ENCODE data around the gene C1QTNF5. TPM values are rescaled to one million over a fixed set of nuclear protein-coding genes. Genes with fewer than 3 reads are reported as not detected.

Gene C1QTNF5
- total RNA-seq, 1 experiment from 2014 or later = 2.3 TPM

DNA sequence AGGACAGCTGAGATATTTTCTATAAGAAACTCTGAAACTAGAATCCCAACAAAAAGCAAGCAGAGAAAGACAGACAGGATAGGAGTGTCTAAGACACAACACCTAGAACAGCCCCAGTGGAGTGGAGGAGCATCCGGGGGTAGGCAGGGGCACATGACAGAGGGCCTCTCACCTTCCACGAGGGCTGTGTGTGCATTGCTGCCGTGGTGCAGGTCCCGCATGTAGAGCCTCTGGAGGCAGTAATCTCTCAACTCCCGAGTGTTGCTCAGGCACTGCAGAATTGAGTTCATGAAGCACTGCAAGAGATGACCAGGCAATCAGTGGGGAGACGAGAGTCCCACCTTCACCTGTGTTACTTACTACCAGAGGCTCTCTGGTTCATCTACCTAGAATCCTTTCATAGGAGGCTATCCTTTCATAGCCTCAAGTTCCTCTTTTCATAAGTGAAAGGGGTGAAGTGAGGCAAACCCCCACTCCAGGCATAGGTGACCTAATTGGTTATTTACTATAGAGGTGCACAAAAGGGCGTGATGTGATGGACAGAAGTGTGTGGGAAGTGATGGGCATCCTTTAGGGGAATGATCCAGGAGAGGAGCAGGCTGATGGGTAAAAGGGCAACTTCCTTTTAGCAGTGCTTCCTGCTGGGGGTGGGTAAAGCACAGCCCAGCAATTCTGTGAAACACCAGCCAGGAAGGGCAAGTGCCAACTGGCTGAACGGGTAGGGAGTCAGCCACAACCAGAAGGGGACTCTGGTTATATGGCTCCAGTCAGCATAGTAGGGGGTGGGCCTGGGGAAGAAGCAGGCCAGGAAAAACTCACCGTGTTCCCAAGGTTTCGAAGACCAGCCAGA is 18.9 kb upstream of the C1QTNF5 start:
- no peak for DNase-seq (ENCODE audit: low read depth)

DNA sequence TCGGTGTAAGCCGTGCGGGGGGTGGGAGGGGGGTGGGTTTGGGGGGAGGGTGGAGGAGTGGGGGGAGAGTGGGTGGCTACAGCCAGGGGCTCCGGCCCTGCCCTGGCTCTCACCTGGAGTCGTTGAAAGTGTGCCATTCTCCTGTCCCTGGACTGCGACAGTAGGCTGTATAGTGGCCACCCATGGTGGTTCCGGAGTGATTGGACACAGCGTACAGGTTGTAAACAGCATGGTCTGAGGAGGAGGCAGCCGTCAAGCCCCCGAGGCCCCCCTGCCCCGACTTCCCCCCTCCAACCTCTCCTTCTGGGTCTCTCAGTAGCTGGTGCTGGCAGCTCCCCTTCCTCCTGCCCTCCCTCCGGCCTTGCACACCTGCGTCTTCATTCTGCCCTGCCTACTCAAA is 16.4 kb upstream of the C1QTNF5 start:
- no peak for DNase-seq (ENCODE audit: low read depth)

DNA sequence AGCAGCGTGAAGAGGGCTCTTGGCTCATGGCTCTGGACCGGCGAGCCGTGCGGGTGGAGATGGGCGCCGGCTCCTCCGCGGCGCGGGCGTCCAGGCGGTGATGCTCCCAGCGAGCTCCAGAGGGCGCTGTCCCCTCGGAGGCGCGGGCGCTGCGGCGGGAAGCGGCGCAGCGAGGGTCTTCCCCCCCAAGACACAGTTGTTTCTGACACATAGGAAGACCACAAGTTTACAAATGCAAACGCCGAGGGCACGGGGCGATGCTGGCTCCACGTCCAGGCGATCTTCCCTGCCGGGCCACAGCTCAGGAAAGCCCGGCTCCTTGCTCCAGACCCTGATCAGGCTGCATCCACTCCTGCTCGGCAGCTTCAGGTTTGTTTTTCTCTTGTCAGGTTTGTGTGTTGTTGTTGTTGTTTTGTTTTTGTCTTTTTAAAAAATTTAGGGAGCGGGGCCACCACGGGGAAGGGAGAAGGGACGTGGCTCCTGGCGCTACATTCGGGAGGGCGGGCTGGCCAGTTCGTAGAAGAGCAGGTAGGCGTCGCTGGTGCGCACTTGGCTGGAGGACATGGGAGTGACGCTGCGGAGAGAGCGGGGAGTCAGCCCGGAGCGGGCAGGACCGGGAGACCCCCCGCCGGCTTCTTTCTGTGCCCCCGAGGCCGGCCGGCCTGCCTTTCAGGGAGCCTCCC is 15.8 kb upstream of the C1QTNF5 start:
- no peak for DNase-seq (ENCODE audit: low read depth)

DNA sequence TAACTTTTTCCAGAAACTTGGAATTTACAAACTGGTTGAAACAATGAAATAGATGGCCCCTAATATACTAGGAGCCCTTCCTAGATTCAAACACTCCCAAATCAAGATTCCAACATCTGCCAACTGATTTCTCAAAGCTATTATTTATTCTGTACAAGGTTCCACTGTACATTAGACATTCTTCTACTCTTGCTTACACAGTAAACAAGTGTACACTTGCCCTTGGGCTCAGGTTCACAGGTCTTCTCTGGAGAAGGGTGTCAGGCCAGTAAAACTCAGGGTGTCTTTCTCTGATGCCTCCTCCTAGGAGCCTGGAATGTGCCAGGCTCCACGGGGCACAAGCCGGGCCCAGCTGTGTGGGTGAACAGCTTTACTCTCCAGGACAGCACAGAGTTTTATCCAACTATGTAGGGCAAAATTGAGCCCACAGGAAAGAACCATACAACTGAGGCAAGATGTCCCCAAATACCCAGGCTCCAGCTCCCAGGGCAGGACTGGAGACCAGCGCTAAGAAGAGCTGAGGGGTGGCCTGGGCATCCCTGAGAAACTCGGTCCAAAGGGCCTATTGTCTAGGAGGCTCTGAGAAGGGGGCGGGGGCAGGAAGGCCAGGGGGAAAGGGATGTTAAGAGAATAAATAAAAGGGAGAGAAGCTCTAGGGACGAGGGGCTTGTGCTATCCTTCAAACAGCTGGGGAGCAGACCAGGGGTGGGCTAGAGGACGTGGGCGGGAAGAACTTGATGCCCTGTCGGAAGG is 14.6 kb upstream of the C1QTNF5 start:
- no peak for DNase-seq (ENCODE audit: low read depth)

DNA sequence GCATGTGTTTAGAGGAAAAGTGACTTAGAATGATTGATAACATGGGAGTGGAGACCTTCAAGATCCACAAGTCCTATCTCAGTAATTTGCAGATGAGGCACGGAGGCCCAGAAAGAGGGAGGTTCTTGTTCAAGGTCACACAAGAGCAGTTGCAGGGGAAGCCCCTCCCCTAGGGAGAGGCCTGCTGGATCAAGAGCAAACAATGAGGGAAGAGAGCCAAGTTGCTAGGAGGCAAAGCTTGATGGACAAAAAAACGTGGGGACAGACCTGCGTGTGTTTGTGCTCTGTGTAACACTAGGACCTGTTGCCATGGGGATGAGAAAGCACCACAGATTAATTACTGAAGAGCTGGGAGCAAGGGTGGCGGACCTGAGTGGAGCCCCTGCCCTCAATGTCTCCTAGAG is 12.2 kb upstream of the C1QTNF5 start:
- DNase-seq (ENCODE audit: low read depth) = peak; percentile 41

DNA sequence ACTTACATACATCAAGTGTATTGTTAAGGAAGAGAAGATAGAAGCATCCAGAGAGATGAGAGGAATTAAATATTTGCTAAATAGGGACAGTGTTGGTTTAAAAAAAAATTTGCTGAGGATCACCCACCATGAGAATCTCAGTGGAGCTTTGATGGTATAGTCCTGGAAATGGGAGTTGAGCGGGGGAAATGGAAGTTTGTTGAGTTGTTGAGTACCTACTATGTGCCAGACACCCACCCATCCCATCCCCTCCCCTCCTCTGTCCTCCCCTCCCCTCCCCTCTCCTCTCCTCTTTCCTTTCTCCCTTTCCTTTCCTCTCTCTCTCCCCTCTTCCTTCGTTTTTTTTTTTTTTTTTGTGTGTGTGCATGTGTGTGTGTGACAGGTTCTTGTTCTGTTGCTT is 10.5 kb upstream of the C1QTNF5 start:
- no peak for DNase-seq (ENCODE audit: low read depth)

DNA sequence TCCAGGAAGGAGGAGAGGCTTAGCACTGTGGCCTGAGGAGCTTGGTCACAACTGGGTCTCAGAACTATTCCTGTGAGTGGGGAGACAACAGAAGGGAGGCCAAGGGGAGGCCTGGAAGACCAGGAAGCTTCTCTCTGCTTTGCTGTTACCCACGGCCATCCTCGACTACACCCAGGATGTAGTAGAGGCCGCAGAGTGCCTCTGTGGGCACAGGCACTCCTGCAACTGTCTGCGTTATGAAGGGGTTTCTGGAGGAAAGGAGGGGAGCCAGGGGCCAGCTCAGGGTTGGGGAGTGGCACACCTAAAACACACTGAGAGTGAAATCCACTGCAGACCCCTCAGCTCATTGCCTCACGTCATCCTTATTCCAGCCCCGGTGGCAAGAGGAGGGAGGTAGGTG is 9.6 kb upstream of the C1QTNF5 start:
- no peak for DNase-seq (ENCODE audit: low read depth)

DNA sequence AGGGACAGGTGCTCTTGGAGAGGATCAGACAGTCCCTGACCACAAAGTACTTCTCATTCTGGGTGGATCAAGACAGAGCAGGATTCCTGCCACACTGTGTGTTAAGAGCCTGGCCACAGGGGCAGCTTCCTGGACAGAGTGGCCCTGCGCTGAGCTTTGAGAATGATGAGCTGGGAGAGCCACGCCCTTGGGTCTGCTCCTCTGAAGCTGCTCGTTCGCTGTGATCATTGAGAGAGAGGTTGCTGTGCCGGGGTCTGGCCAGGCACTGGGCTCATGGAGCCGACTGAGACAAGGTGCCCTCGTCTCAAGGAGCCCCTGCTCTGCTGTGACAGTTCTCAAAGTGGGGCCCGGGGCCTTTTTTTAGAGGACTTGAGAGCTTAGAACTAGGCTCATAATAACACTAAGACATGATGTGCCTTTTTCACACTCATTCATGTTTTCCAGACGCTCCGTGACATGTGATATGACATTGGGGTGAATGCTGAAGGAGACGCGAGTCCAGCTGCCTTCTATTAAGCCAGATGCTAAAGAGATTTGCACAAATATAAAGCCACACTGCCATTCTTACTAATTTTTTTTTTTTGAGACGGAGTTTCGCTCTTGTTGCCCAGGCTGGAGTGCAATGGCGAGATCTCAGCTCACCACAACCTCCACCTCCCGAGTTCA is 7.4 kb upstream of the C1QTNF5 start:
- no peak for DNase-seq (ENCODE audit: low read depth)

DNA sequence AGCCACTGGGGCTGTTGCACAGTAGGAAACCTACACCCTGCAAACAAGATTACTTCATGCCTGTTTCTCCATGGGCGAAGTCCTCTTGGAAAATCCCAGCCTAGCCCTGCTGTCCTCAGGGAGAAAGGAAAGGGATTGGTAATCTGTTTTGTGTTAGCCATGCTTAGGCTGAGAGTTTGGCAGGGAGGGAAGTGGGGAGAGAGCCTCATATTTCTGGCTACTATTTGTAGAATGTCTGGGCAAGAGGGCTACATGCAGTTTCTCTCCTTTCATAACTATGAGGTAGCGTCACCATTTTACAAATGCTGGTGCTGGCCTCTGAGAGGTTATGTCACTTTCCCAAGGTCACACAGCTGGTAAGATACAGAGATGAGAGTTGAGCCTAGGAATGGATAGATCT is 6.6 kb upstream of the C1QTNF5 start:
- DNase-seq (ENCODE audit: low read depth) = peak; percentile 35

DNA sequence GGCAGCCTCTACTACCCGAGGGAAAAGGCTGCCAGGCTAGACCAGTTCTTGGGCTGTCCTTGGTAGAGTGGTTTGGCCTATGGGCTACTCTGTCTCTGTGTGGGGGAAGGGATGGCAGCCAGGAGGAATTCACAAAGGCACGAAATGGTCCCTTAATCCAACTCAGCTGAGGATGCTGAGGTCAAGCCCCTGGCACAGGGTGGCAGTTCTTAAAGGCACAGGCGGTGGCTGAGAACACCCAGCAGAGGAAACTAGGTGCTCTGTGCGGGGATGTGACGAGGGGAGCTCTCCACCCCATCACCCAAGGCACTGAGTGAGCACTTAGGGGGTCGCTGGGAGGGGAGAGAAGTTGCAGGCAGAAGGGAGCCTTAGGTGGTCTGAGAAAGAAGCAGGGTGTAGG is 5.9 kb upstream of the C1QTNF5 start, which contains the start of gene MFRP:
Gene MFRP, minus strand, starts transcription at position 101 of the 400 bp plus-strand sequence. CDS start 192 bp downstream, outside the sequence.
- DNase-seq (ENCODE audit: low read depth) = no peak

DNA sequence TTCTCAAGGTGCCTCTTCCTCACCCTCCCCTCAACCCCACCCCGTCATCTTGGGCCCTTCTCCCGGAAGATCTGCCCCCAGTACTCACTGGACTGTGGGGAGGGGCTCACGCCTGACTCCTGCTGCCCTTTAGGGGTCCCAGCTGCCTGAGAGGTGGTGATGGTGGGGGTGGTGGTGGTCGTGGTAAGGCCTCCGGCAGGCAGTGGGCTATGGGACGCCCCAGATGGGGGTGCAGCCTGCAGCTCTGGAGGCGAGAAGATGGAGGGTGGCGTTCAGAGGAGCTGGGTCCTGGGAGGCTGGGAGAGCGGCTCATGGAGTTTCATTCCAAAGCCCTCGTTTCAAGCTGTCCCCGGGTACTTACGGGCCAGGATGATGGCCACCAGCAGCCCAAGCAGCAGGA is 5.0 kb upstream of the C1QTNF5 start:
- no peak for DNase-seq (ENCODE audit: low read depth)

DNA sequence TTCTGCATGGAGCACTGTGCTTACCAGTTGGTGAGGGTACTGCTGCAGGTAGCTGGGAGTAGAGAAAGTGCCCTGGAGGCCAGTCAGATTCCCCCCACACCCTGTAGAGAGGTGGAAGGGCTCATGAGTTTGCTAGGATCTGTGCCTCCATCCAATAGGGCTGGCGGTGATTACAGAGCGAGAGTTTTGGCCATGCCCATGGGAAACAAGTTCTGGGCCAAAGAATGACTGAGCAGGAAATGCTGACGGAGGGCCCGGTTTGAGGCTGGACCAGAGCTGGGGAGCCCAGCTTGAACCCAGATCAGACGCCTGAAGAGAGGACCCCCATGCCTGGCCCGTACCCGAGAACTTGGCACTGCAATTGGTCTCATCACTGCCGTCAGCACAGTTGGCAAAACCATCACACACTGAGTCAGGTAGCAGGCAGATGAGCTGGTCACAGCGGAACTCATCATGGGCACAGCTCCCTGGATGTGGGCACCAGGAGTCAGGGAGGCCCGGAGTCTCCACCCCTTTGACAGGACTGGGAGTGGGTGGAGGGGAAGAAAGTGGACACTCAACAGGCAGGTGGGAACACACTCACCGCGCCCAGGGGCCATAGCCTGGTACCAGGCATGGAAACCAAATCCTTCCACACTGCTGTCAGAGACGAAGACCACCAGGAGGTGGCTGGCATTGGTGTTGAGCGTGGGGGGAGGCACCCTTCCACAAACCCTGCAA is 3.8 kb upstream of the C1QTNF5 start:
- DNase-seq (ENCODE audit: low read depth) = no peak

DNA sequence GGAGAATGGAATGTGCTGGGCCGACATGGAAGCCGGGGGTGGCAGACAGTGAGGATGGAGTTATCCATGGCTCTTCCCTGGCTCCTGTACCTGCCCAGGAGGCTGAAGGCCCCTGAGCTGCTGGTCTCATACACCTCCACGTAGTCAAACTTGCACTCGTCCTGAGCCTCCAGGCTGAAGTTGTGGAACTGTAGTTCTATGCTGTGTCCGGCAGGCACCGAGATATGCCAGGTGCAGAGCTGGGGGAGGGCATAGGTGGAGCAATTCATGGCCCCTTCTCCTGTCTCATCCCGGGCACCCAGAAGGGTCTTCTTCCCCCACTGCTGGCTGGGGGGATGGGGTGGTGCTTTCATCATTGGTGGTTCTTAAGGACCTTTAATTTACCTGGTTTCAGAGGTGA is 3.0 kb upstream of the C1QTNF5 start:
- DNase-seq (ENCODE audit: low read depth) = no peak

DNA sequence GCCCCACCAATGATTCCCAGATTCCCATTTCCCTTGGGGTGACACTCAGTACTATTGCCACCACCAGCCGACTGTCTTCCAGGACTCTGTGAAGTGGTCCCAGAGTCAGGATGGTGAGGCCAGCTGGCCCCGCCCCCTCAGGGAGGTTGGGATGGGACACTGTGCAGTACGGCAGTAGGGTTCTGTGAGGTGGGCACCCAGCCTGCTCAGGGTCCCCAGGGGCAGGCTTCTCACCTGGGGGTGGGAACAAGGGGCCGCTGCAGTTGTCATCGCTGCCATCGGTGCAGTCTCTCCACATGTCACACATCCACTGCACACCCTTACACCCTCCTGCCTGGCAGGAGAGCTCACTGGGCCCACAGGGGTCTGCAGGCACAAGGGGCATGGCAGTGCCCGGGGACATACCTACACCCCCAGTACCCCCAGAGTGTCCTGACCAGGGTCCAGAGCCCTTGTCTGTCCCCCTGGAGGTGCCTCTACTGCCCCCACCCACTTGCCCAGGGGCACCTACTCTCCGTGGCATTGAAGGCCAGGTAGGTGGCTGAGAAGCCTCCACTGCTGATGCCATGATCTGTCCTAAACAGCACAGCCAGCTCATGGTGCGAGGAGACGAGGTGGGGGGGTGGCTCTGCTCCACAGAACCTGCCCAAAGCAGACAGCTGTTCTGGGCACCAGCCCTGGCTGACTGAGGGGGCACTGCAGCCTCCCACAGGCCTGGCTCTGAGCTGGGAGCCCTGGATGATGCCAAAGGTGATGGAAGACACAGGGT is 1.9 kb upstream of the C1QTNF5 start:
- DNase-seq (ENCODE audit: low read depth) = no peak

DNA sequence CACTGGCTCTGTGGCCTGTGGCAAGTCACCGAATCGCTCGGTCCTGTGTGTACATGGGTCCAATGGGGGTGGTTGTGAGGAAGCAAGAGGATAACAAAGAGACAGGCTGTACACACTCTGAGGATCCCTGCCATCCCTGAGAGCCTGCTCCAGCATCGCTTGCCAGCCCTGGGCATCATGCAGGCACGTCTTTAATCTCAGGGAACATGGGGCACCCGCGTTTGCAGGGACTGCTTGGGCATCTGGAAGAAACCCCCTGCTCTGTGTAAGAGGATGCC is 1.3 kb upstream of the C1QTNF5 start:
- DNase-seq (ENCODE audit: low read depth) = no peak

DNA sequence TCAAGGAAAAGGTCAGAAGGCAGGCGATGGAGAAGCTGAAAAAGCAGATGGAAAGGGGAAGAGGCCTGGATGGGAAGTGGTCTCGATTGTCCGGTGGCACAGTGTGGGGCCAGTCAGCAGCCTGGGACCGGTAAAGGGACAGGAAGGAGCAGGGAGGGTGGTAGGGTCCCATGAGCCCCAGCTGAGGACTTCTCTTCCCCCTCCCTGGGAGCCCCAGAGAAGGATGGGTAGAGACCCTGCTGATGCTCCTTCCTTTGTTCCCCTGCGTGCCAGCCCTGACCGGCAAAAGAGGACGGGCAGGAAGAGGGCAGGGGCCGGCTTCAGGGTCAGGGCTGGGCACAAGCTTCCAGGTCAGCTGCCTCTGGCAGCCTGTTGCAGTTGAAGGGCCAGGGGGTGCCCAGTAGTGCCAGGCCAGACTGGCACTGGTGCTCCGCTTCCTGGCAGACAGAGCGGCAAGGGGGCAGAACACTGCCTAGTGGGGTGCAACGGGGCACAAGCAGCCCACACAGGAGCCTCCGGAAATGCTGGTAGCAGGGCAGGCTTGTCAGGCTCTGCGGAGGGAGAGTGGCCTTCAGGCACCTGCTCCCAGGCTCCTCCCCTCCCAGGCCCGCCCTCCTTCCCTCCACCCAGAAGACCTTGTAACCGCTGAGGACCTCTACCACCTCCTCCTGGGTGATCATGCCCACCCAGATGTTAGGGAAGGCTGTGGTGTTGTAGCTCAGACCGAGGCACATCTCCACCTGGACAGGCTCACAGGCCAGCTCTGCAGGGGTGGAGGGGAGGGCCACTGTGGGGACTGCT is 739 bp upstream of the C1QTNF5 start:
- DNase-seq (ENCODE audit: low read depth) = no peak

DNA sequence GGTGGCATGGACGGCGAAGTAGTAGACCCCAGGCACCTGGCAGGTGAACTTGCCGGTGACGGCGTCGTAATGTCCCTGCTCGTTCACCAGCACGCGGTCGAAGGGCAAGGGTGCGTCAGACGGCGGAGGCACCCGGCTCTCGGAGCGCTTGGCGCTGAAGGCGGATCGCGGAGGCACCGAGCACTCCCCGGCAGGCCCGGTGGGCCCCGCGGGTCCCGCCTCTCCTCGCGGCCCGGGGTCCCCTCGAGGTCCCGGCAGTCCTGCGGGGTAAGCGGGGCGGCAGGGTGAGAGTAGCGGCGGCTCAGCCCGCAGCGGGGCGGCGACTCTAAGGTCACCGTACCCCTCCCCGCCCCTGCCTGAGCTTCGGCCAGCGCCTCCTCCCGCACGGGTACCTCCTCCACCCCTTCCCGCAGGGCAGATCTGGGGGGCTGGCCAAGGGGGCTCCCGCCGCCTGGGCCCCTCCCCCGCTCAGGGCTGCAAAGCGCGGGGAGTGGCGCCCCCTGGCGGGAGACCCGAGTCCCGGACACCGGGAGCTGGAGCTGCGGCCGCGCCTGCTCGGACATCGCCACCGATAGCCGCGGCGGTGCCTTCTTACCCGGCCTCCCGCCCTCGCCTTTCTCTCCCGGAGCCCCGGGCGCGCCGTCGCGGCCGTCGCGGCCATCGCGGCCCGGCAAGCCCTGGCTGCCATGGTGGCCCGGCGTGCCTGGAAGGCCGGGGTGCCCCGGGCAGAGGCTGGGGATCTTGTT is 921 bp downstream of the C1QTNF5 start:
- no peak for DNase-seq (ENCODE audit: low read depth)

DNA sequence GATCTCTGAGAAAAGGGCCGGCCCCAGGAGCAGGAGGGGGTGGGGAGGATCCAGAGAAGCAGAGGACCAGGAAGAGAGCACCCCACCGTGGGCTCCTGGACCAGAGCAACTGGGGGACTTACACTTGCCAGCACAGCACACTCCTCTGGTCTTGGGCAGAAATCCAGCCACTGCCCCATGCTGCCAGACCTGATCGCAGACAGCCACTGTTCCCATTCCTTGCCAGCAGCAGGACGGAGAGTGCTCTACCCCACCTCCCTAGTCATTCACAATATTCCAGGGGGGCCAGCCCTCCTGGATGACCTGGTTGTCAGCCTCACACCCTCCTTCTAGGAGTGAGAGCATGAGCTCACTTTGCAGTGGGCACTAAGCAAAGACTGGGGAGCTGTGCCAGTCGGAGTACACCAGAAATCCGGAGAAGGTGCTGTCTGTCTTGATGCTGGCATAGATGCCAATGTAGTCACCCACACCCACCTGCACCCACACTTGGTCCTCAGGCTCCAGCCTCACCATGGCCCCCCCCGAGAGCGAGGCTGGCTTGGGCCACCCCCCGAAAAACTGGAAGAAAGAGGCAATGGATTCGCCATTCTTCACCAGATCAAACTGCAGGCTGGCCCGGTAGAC is 1.6 kb downstream of the C1QTNF5 start:
- no peak for DNase-seq (ENCODE audit: low read depth)
